Keratinocyte (primary cell): ENCODE data around the gene GNL3. TPM values are rescaled to one million over a fixed set of nuclear protein-coding genes. Genes with fewer than 3 reads are reported as not detected.

Source experiments
- DNase-seq: peaks from one replicate; pipeline ENCODE4 v3.0.0-alpha.2; 2011; ENCODE audit warnings: low read depth, missing footprints, low spot score
- FAIRE-seq: peaks from 2 replicates; lab custom pipeline; 2011; peaks lifted over from hg19 to GRCh38; lab: Jason Lieb, UNC
- H2AFZ ChIP-seq: 2 replicates; pipeline ENCODE4 v1.6.0; 2012; ENCODE audit warnings: low read length, control low read depth, inconsistent platforms; ENCODE audit not compliant: control insufficient read depth
- H3K27ac ChIP-seq: 2 replicates; pipeline ENCODE4 v1.5.1; 2011; ENCODE audit warnings: low read length; ENCODE audit not compliant: control insufficient read depth, insufficient read depth
- H3K27me3 ChIP-seq: 3 replicates; pipeline ENCODE4 v1.6.0; 2011; ENCODE audit warnings: low read length; ENCODE audit not compliant: control insufficient read depth, insufficient read depth; ENCODE audit errors: extremely low read depth
- H3K36me3 ChIP-seq, 2 experiments: 2 replicates in 1 of 2; 3 replicates in 1 of 2; pipeline ENCODE4 v1.5.1; 2011; ENCODE audit warnings: low read length in 2 of 2, mild to moderate bottlenecking in 1 of 2; ENCODE audit not compliant: control insufficient read depth in 2 of 2, insufficient read depth in 2 of 2; ENCODE audit errors: extremely low read depth in 1 of 2
- H3K4me1 ChIP-seq: 3 replicates; pipeline ENCODE4 v1.5.1; 2011; ENCODE audit warnings: low read length; ENCODE audit not compliant: control insufficient read depth, insufficient read depth; ENCODE audit errors: extremely low read depth
- H3K4me2 ChIP-seq: 3 replicates; pipeline ENCODE4 v1.6.0; 2011; ENCODE audit warnings: low read depth, low read length; ENCODE audit not compliant: control insufficient read depth, insufficient read depth; ENCODE audit errors: extremely low read depth
- H3K4me3 ChIP-seq, 3 experiments: fragments of 200-600 bp in 1 of 3; sonication (generic) in 1 of 3; 2 replicates in 2 of 3; 3 replicates in 1 of 3; pipeline ENCODE4 v1.5.1; 2011 to 2016; ENCODE audit warnings: low read length in 3 of 3, mild to moderate bottlenecking in 3 of 3, control low read depth in 2 of 3, inconsistent platforms in 1 of 3, low read depth in 1 of 3, mixed read lengths in 1 of 3, mixed run types in 1 of 3, moderate library complexity in 1 of 3; ENCODE audit not compliant: control insufficient read depth in 2 of 3, insufficient read depth in 2 of 3; ENCODE audit errors: extremely low read depth in 1 of 3
- H3K79me2 ChIP-seq: 2 replicates; pipeline ENCODE4 v1.6.0; 2012; ENCODE audit warnings: low read length; ENCODE audit not compliant: control insufficient read depth, insufficient read depth
- H3K9ac ChIP-seq: 3 replicates; pipeline ENCODE4 v1.6.0; 2011; ENCODE audit warnings: low read length; ENCODE audit not compliant: control insufficient read depth, insufficient read depth; ENCODE audit errors: extremely low read depth
- H3K9me1 ChIP-seq: 3 replicates; pipeline ENCODE4 v1.6.0; 2011; ENCODE audit warnings: low read length; ENCODE audit not compliant: control insufficient read depth, insufficient read depth; ENCODE audit errors: extremely low read depth
- H3K9me3 ChIP-seq: 2 replicates; pipeline ENCODE4 v1.5.1; 2012; ENCODE audit warnings: low read depth, low read length; ENCODE audit not compliant: control insufficient read depth
- H4K20me1 ChIP-seq: 3 replicates; pipeline ENCODE4 v1.6.0; 2011; ENCODE audit warnings: low read length; ENCODE audit not compliant: control insufficient read depth, insufficient read depth; ENCODE audit errors: extremely low read depth
- EZH2 ChIP-seq: IDR thresholded peaks from one replicate; pipeline ENCODE4 v1.6.1; 2012; ENCODE audit warnings: inconsistent platforms, mild to moderate bottlenecking, low read length, moderate library complexity
- dilution Hi-C: fragments of 300-500 bp; cut with MboI; formaldehyde crosslinking; loops from one replicate; pipeline ENCODE4 v1.7.0; 2020; ENCODE audit warnings: low sequenced_read_pairs; ENCODE audit not compliant: extremely low pct_ligation_motif_present
- polyA plus RNA-seq, 5 experiments: library from polyadenylated mRNA; depleted of rRNA in 3 of 5; stranded (reverse) in 3 of 5; stranded (forward) in 1 of 5; unstranded in 1 of 5; fragments of >200 nt; gene quantifications; 1 replicate in 1 of 5; 2 replicates in 3 of 5; 3 replicates in 1 of 5; pipeline versions ENCODE4 v1.2.1 to v1.2.3, GENCODE V29; 2011 to 2012; ENCODE audit warnings: missing spikeins in 2 of 5, low read depth in 1 of 5, low replicate concordance in 1 of 5
- TF ChIP-seq, protein P1 (sequence below), 3 experiments: IDR thresholded peaks in 1 of 3; conservative IDR thresholded peaks in 1 of 3; optimal IDR thresholded peaks in 1 of 3; 2 replicates in 2 of 3; 3 replicates in 1 of 3; pipeline versions ENCODE3 to v1.5.1; 2011; ENCODE audit warnings: low read length in 3 of 3, mild to moderate bottlenecking in 3 of 3, moderate library complexity in 2 of 3, control low read depth in 1 of 3, inconsistent platforms in 1 of 3; ENCODE audit not compliant: insufficient read depth in 2 of 3; ENCODE audit errors: extremely low read depth in 1 of 3

Gene GNL3
- polyA plus RNA-seq, 1 donor (not counting 4 experiments of a cell fraction or from before 2014, with no cell fraction given) = 128 TPM

DNA sequence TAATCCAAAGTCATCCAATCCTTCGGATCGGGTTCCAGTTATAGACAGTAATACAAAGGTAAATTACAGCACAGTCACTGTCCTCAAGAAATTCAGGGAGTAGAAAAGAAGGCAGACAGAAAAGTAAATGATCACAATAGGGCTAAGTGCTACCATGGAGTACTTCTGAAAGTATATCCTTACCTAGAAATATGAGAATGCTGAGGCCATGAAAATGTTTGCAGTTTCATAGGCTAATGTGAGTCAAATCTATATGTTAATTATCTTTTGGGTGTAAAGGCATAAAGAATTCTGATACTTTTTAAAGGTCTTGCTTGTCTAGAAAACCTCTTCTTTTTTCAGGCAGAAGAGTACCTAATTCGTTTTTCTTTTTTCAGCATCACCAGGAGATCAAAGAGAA is 29.9 kb upstream of the GNL3 start:
- FAIRE-seq = no peak
- dilution Hi-C loops = no loop called here
- H3K36me3 ChIP-seq = peaks cover 12 to 18% of the 10 kb centered on the region in 2 experiments

DNA sequence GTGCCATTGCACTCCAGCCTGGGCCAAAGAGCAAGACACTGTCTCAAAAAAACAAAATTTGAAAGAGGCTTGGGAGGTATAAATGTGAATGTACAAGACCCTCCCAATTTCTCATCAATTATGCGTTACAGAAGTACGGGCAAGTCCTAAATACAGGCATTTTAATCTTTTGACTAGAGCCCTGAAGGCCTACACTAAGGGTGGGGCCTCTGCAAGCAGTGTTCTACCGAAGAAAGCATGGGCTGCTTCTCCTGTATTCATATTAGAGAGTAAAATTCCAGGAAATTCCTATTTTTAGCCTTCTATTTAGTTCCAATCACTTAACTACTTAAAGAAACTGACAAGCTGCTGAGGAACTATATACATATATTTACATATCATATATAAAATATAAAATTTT is 25.8 kb upstream of the GNL3 start:
- peaks cover 14 to 19% of the 10 kb centered on the region in 2 experiments for H3K36me3 ChIP-seq

More for the DNA sequence above, 29.9 kb upstream of the GNL3 start:
- H2AFZ ChIP-seq = no peak overlapping the region
- H3K4me1 ChIP-seq = no peaks in the 10 kb centered on the region
- no peak overlapping the region for H3K4me3 ChIP-seq
- H3K9ac ChIP-seq = no peak overlapping the region
- H3K9me3 ChIP-seq = no peaks in the 10 kb centered on the region
- H4K20me1 ChIP-seq = no peaks in the 10 kb centered on the region
- no peaks in the 10 kb centered on the region for H3K9me1 ChIP-seq
- no peaks in the 10 kb centered on the region for H3K27me3 ChIP-seq
- H3K27ac ChIP-seq = no peak overlapping the region
- DNase-seq = no peak
- TF ChIP-seq, protein P1, sequence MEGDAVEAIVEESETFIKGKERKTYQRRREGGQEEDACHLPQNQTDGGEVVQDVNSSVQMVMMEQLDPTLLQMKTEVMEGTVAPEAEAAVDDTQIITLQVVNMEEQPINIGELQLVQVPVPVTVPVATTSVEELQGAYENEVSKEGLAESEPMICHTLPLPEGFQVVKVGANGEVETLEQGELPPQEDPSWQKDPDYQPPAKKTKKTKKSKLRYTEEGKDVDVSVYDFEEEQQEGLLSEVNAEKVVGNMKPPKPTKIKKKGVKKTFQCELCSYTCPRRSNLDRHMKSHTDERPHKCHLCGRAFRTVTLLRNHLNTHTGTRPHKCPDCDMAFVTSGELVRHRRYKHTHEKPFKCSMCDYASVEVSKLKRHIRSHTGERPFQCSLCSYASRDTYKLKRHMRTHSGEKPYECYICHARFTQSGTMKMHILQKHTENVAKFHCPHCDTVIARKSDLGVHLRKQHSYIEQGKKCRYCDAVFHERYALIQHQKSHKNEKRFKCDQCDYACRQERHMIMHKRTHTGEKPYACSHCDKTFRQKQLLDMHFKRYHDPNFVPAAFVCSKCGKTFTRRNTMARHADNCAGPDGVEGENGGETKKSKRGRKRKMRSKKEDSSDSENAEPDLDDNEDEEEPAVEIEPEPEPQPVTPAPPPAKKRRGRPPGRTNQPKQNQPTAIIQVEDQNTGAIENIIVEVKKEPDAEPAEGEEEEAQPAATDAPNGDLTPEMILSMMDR (optimal IDR thresholded peaks at IDR 0.05 in 1 of 3, IDR thresholded peaks at IDR 0.05 in 1 of 3, conservative IDR thresholded peaks at IDR 0.05 in 1 of 3; ENCODE audit: extremely low read depth in 1 of 3, insufficient read depth in 2 of 3, low read length in 3 of 3) = no peak
- TF ChIP-seq EZH2 = no peak
- H3K4me2 ChIP-seq = no peak overlapping the region
- H3K79me2 ChIP-seq = no peaks in the 10 kb centered on the region

More for the DNA sequence above, 25.8 kb upstream of the GNL3 start:
- Histone ChIP-seq H3K27me3 (no peaks in the 10 kb centered on the region), H3K4me3 (no peak overlapping the region), H3K79me2 (no peaks in the 10 kb centered on the region), H4K20me1 (no peaks in the 10 kb centered on the region), H3K9ac (no peak overlapping the region), H3K27ac (no peak overlapping the region), H3K4me2 (no peak overlapping the region), H2AFZ (no peak overlapping the region), H3K9me1 (no peaks in the 10 kb centered on the region), H3K9me3 (no peaks in the 10 kb centered on the region), H3K4me1 (no peaks in the 10 kb centered on the region)
- DNase-seq = no peak
- dilution Hi-C loops = no loop called here
- FAIRE-seq = no peak
- TF ChIP-seq, protein P1 (optimal IDR thresholded peaks at IDR 0.05 in 1 of 3, IDR thresholded peaks at IDR 0.05 in 1 of 3, conservative IDR thresholded peaks at IDR 0.05 in 1 of 3; ENCODE audit: extremely low read depth in 1 of 3, insufficient read depth in 2 of 3, low read length in 3 of 3) = no peak
- TF ChIP-seq EZH2 = no peak
